22Rv1 (cell line): ENCODE measurements around the gene CLIC5.

Experiments
- H3K27ac ChIP-seq: fragments of 450-650 bp; 2 replicates; pipeline ENCODE4 v1.5.1; 2017
- CTCF ChIP-seq: fragments of 450-650 bp; IDR thresholded peaks from 2 replicates; pipeline ENCODE4 v1.5.1; 2017; ENCODE audit warnings: mild to moderate bottlenecking
- ZFX ChIP-seq: fragments of 450-650 bp; IDR thresholded peaks from 2 replicates; pipeline ENCODE4 v1.6.1; 2017; ENCODE audit warnings: antibody characterized with exemption, borderline replicate concordance

The CLIC5 gene

GRCh38 chr6:45854149-45854742, 161.4 kb downstream of the CLIC5 start:
- no peak for TF ChIP-seq ZFX
- TF ChIP-seq CTCF, result no peak
- no peak overlapping the region for H3K27ac ChIP-seq

DNA sequence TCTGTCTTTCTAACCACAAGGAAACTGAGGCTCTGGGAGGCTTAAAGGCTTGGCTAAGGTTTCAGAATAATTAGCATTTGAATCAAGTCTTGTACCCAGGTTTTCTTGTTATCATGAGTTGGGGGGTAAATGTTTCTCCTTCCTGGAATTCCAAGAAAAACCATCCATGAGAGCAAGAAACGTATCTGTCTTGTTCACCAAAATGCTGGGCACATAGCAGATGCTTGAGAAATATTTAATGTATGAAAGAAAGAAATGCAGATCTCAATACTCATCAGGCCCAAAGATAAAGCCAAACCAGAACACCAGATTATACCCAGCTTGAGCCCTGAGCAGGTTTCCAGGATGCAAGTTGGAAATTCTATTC, 164.6 kb downstream of the CLIC5 start:
- H3K27ac ChIP-seq, result no peak overlapping the region
- no peak for TF ChIP-seq CTCF
- TF ChIP-seq ZFX, result no peak

GRCh38 chr6:45850378-45851033, 165.2 kb downstream of the CLIC5 start:
- no peak for TF ChIP-seq CTCF
- H3K27ac ChIP-seq, result no peak overlapping the region

- TF ChIP-seq ZFX, result no peak
- no peak for TF ChIP-seq CTCF
- no peak overlapping the region for H3K27ac ChIP-seq
These were observed 170.1 kb downstream of the CLIC5 start for GRCh38 chr6:45845567-45845966.

DNA sequence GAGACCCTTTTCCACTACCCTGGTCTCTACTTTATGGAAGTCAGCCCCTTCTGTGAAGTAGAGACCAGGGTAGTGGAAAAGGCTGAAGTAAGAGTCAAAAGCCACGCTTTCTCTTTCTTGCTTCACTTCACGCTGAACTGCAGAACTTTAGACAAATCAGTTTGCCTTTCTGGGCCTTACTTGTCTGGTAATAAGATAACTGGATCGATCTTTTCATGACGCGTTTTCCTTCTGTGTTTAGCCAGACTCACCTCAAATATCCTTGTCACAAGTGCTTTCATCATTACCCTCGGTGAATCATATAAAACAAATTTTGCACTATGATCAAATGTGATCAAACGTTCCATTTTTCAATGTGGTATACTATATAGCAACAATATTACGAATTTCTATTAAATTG, 170.7 kb downstream of the CLIC5 start:
- H3K27ac ChIP-seq, result no peak overlapping the region
- TF ChIP-seq ZFX, result no peak
- no peak for TF ChIP-seq CTCF

DNA sequence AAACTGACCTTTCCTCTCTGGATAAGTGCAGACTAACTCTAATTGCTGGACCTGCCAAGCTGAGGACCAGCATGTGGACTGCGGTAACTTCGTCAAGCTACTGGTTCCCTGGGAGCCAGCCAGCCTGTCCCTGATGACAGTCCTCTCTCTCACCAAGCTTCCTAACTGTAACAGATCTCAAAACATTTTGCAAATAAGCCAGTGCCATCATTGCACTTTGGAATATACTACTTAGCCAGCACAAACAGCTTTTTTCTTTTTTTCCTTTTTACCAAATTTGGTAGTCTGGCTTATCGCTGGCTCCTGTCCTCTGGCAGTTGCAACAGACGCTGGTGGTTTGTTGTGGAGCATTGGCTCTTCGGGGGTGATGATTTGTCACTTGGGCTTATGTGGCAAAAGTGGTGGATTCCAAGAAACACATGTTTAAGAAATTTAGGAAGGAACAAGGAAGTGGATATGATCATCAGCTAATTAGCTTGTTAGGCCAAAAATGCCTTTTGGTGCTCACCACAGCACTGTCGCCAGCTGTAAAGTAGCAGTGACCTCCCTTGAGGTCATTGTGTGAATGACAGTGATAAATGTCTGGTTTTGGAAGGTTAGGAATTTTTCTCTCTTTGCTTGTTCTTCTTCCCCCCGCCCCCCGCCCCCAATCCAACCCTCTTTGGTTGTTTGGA, 171.7 kb downstream of the CLIC5 start:
- no peak overlapping the region for H3K27ac ChIP-seq
- TF ChIP-seq CTCF (no peak), ZFX (no peak)

DNA sequence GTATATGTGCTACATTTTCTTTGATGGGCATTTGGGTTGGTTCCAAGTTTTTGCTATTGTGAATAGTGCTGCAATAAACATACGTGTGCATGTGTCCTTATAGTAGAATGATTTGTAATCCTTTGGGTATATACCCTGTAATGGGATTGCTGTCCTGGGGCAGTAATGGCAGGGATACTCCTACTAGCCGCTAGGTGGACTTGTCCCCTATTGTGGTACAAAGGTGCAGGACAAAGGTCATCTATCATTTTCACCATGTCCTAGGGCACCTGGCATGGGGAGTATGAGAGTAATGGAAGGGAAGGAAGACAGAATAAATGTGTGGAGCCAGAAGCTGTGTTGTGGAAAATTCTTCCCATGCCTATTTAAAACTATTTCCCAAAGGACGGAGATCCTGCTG, 174.6 kb downstream of the CLIC5 start:
- no peak overlapping the region for H3K27ac ChIP-seq
- TF ChIP-seq ZFX (no peak), CTCF (no peak)
